Activated CD8-positive, alpha-beta memory T cell treated with anti-CD3 and anti-CD28 coated beads, Interleukin-2, amount 50 U/mL, for 1 hour (primary cell): Measurements from ENCODE around the gene SPECC1L.

Experiments
- DNase-seq: peaks from one replicate; pipeline ENCODE4 v3.0.0-alpha.2; 2020; ENCODE audit errors: extremely low read depth

Gene SPECC1L

GRCh38 chr22:24427500-24428164, 157.0 kb downstream of the SPECC1L start, which contains the start of gene ADORA2A:
TSS of gene ADORA2A (plus strand) at chr22:24427599. CDS start at chr22:24433405, 5,806 bp downstream.
- DNase-seq, result peak; percentile 79

GRCh38 chr22:24428751-24429410, 158.2 kb downstream of the SPECC1L start:
- no peak for DNase-seq

DNA sequence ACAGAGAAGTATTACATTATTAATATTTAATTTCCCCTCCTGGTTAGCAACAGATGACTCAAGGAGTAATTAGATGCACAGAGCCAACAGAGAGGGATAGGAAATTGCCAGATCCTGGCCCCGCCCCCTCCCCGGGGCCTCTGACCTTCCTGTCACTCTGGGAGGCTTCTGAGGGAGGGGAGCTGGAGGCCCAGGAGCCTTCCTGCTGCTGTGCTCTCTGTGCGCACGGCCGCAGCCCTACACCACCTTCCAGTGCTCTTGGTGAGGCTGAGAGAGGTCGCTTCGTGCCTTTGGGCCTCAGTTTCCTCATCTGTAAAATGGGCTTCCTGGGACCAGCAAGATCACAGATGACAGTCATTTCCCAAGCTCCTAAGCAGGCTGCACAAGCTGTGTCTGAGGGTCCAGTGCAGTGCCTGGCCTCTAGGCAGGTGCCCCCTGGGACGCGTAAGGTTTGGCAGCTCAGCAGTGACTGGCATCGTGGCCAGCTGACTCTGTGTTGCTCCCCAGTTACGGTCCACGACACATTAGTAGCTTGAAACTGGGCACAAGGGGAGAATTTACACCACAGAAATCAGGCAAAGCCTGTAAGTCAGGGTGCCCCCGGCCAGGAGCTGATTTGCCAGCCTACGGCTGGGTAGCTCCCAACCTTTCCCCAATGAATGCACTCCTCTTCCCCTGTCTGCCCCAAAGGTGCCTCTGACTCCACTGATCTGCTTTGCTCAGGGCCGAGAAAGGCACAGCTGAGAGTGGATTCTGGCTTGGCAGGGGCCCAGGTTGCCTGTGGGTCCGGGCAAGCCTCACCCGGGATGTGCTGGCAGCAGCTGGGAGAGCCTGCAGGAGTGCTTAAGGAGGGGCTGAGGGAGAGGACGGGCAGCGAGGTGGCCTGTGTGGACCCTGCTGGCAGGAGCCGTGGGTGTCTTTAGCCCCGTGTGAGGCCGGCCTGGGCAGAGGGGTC, 159.1 kb downstream of the SPECC1L start:
- no peak for DNase-seq

- no peak for DNase-seq
Observed at GRCh38 chr22:24430431-24431308, 160.0 kb downstream of the SPECC1L start.

- no peak for DNase-seq
Observed at GRCh38 chr22:24431309-24432034, 160.8 kb downstream of the SPECC1L start.

DNA sequence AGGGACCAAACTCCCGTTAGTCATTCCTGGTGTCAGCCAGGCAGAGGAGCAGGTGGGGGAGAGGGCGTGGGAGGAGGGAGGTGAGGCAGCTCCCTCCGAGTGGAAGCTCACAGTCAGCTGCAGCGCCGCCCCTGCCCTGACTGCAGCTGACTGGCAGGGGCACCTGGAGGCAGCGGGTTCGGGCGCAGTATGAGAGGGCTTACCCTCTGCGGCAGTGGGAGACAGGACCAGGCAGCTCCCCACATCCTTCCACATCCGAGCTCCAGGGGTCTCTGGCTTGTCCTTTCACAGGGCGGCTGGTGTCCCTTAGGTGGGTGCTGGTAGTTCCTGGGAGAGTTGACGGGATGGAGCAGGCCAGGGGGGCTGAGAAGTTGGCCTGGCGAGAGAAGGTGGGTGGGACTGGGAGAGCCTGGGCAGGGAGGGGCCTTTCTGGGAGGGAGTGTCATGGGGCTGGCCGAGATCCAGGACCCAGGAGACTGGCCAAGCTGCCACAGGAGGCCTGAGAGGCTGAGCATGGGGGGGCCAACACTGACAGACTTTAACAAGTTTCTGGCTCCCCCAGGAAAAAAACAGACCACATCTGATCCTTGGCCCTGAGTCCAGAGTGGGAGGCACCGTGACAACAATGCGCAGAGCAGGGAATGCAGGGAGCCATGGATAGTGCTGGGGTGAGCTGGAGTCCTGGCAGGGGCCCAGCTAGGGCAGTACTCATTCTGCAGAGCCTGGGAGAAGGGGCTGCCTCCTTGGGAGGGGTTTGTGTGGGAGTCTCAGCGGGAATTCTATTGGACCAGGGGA, 161.6 kb downstream of the SPECC1L start:
- no peak for DNase-seq

DNA sequence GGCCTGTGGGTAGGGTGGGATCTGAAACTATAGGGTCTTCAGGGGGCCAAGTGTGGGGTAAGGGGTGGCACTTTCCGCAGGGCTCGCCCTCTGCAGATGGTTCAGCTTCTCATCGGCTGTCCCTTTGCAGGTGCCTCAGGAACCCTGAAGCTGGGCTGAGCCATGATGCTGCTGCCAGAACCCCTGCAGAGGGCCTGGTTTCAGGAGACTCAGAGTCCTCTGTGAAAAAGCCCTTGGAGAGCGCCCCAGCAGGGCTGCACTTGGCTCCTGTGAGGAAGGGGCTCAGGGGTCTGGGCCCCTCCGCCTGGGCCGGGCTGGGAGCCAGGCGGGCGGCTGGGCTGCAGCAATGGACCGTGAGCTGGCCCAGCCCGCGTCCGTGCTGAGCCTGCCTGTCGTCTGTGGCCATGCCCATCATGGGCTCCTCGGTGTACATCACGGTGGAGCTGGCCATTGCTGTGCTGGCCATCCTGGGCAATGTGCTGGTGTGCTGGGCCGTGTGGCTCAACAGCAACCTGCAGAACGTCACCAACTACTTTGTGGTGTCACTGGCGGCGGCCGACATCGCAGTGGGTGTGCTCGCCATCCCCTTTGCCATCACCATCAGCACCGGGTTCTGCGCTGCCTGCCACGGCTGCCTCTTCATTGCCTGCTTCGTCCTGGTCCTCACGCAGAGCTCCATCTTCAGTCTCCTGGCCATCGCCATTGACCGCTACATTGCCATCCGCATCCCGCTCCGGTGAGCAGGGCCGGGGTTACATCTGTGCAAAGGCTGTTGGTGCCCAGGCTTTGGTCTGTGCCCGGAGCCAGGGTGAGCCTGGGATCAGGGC, 162.6 kb downstream of the SPECC1L start:
- no peak for DNase-seq

GRCh38 chr22:24433828-24434470, 163.3 kb downstream of the SPECC1L start:
- no peak for DNase-seq

- DNase-seq, result peak; percentile 84
Observed at GRCh38 chr22:24434471-24435322, 164.1 kb downstream of the SPECC1L start.

GRCh38 chr22:24435323-24435645, 164.7 kb downstream of the SPECC1L start:
- DNase-seq, result no peak

GRCh38 chr22:24435861-24436371, 165.3 kb downstream of the SPECC1L start:
- no peak for DNase-seq

- no peak for DNase-seq
Observed at GRCh38 chr22:24436553-24436952, 165.9 kb downstream of the SPECC1L start.

- DNase-seq, result no peak
Observed at GRCh38 chr22:24437091-24437490, 166.5 kb downstream of the SPECC1L start.

DNA sequence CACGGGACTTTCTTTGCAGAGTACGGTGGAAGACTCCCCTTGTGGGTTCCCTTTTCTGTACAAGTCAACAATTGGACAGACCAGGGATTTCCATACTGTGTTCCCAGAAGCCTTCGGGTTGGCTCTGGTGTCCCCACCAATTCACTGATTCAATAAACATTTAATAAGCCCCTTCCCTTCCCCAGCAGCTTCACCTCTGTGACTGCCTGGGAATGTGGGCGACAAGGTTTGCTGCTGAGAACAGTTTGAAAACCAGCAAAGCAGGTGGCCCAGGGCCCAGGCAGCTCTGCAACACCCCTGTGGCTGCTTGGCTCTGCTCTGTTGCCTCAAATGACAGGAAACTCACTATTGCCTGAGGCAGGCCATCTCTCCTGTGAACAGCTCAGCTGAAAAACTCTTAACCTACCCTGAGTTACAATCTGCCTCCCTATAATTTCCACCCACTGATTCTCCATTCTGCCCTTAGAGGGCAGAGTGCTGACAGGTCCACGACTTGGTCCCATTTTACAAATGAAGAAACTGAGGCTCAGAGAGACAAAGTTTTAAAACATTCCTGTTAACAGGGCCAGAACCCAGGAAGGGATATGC, 167.2 kb downstream of the SPECC1L start:
- DNase-seq, result no peak

- DNase-seq, result no peak
Observed at GRCh38 chr22:24440270-24440717, 169.7 kb downstream of the SPECC1L start.

DNA sequence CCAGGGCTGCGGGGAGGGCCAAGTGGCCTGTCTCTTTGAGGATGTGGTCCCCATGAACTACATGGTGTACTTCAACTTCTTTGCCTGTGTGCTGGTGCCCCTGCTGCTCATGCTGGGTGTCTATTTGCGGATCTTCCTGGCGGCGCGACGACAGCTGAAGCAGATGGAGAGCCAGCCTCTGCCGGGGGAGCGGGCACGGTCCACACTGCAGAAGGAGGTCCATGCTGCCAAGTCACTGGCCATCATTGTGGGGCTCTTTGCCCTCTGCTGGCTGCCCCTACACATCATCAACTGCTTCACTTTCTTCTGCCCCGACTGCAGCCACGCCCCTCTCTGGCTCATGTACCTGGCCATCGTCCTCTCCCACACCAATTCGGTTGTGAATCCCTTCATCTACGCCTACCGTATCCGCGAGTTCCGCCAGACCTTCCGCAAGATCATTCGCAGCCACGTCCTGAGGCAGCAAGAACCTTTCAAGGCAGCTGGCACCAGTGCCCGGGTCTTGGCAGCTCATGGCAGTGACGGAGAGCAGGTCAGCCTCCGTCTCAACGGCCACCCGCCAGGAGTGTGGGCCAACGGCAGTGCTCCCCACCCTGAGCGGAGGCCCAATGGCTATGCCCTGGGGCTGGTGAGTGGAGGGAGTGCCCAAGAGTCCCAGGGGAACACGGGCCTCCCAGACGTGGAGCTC, 170.2 kb downstream of the SPECC1L start:
- no peak for DNase-seq
